Activated CD4-positive, CD25-positive, alpha-beta regulatory T cell treated with anti-CD3 and anti-CD28 coated beads, Interleukin-2, amount 50 U/mL, for 16 hours (primary cell): ENCODE data around the gene NCAM2.

Experiments
- DNase-seq: peaks from one replicate; pipeline ENCODE4 v3.0.0-alpha.2; 2020; ENCODE audit warnings: low read depth, low spot score

The NCAM2 gene

DNA sequence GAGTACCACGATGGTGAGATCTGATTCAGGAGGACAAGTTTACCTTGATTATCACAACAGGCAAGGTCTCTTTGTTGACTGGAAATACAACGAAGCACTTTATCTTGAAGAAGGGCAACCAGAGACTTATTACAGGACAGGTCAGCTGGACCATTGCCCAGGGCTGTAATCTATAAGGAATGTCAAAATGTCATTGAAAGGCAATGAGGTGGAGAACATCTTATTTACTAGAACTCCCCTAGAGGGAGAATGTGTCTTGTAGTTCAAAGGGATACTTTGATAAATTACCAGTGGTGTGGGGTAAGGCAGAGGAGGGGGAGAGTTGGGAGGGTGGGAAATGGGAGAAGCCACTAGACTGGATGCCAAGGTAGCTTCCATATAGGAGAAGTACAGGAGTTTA, 212.3 kb downstream of the NCAM2 start:
- DNase-seq, result no peak

DNA sequence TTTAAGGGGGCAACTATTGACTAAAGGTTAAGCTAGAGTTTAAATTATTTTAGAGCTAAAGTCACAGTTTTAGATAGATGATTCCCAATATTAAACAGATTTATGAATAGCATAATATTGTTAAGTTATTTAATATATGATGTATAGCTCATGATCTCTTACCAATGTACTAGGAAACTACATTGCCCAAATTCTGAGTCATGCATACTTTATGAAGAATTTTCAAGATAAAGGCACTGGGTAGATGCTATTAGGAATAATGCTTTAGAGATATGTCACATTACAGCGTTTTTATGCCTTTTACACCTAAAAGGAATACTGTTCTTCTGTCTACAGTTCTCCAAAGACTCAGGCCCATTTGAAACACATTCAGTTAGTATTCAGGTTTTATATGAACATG, 215.1 kb downstream of the NCAM2 start:
- no peak for DNase-seq

DNA sequence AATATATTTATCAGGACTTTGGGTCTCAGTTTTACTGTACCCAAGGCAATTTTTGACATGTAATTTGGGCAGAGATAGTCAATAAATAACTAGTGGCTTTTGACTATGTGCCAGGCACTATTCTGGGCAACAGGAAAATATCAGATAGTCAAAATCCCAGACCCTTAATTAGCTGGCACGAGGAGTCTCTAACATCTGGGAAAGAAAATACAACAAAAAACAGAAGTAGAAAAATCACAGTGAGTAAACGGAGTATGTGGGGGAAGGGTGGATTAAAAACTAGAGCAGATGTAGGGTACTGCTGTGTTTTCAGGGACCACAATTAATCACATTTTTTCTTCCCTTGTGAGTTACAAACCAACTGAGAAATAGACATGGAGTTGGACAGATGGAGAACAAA, 217.8 kb downstream of the NCAM2 start:
- DNase-seq, result no peak

DNA sequence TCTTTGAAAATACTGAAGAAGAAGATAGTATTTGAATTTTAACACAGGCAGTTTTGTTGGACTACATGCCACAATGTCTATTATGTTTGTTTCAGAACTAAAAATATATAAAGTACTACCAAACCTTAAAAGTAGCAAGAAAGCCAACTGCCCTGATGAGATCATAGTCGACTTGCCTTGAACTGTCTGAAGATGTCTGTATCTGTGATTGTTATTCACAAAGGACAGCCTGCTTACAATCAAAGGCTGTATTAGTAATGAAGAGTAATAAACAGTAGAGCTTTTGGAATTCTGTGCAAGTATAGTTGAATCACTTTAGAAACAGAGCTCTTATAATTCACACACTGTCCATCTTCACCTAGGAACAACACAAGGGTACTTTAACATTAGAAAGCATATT, 228.3 kb downstream of the NCAM2 start:
- no peak for DNase-seq

DNA sequence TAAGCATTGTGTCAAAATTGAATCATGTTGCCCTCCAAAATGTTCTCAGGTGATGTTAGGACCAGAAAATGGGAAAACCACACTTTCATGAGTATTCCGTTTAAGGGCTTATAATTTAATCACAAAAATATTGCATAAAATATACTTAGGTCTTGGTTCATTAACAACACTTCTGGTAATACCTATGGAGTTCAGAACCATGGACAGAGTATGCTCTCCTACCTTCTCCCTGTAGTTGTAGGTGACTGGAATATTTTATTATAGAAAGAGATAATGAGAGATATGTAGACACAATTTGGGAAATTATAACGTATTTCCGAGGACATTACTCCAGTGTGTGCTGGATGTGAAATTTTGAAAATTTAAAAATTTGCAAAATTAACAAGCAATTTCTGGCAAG, 232.5 kb downstream of the NCAM2 start:
- DNase-seq, result no peak

DNA sequence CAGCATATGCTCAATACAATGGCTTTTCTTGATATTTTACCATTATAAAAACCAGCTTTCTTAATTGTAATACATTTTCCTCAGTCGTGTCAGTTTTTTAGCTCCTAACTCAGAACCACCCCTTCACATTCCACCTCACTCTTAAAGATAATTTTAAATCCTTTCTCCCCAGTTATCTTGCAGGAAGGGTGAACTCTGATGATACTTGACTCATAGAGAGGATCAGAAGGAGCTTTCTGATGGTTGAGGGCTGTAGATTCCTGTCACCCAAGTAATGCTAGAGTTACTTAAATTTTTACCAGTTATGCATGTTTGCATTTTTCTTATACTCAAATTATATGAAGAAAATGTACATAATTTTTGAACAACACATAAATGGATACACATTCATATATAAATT, 233.7 kb downstream of the NCAM2 start:
- no peak for DNase-seq

DNA sequence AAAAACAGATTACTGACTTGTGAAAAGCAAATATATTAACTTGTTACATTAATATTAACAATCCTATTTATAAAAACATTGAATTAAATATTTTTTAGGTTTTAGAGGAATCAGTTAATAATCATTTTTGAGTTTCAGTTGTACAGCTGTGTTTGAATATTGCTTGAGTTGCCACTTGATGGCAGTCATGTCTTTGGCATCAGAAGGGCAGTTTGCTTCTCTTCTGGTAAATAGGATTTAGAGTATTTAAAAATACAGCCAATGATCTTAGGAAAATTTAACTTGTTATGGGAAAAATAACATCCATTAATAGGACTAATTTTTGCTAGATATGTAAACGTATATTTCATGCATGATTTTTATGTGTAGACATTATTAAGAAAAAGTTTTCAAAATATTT, 234.1 kb downstream of the NCAM2 start:
- DNase-seq, result no peak

DNA sequence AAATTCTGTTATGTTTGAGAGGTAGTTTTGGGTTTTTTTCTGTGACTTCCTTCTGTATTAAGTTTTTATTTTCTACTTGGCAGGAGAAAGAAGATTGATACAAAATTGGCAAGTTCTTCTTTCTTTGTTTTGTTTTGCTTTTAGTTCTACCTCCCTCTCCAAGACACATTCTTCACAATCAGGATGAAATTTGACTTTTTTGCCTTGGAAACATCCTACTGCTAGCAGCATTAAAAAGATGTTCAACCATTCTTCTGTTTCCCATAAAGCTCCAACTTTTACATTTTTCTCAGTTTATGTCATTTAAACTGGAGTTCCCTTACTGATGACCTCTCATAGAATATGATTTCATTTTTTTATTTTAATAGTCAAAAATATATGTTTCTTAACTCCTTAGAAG, 234.8 kb downstream of the NCAM2 start:
- DNase-seq, result no peak

DNA sequence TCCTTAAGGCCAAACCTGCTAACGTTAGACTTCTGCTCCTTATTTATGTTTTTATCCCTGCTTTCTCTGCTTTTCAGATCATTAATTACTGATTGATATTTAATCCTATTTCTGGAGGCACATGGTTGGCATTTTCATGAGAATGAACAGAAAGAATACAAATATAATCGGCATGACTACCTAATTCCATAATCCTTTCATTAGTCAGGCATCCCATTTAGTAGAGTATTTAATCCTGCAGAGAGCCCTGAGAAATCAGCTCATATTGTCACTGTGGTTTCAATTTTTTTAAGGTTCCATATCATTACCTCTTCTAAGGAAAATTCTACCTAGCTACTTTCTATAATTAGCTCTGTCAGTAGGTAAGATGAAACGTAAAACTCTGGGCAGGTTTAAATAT, 238.8 kb downstream of the NCAM2 start:
- DNase-seq, result no peak

DNA sequence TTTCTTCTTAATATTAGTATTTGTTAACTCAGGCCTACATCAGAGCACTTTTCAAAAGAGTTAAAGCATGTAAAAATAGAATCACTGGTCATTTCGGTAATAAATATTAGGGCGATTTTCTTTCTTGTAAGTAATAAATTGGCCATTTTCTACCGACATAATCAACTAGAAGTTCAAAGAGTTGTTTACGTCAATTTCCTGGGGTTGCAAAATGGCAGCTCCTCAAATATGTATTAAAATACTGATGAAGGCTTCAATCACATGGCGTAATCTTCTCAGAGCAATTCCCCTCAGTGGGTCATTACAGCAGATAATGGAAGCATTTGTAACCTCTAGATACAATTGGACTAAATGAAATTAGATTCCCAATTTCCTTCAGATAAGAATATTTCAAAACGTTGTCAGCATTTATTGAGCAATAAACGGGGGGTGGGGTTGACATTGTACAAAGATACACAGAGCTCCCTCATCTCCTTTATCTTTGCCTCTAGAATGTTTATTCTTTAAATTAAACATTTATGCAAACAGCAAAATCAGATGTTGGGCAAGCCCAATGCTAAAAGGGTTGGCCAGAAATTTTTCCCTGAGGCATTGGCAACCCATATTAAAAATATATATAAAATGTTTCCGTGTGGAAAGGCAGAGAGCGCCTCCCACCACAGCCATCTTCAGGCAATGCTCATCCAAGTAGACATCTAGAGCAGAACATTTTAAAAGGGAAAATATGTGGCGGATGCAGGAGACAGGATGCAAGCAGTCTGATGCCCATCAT, 240.6 kb downstream of the NCAM2 start:
- DNase-seq, result no peak

DNA sequence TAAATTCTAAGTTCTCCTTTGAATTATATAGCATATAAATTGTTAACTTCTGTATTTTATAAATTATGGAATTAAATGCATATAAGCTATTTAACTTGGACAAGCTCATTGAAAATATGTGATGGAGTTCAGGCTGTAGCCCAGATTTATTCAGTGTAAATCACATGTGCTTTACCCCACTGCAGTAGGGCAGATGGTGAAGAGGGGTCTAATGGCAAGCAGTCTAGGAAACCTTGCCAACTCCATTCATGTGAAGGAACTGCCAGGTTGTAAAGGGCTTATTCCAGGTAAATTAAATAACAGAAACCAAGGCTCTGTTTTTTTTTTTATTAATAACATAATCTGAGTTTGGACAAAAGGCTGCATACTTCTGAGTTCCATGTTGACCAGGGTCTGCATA, 243.2 kb downstream of the NCAM2 start:
- no peak for DNase-seq

DNA sequence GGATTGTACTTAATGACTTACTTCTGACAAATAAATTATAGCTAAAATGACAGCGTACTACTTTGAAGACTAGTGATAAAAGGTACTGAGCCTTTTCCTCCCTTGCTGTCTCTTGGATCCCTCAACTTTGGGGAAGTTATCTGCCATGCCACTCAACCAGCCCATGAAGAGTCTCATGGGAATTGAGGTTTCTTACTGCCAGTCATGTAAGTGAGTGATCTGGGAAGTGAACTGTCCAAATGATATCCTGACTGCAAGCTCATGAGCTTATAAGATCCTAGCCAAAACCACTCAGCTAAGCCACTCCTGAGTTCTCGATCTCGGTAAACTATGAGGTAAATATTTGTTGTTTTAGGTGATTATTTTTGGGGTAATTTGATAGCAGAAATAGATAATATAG, 247.8 kb downstream of the NCAM2 start:
- no peak for DNase-seq

DNA sequence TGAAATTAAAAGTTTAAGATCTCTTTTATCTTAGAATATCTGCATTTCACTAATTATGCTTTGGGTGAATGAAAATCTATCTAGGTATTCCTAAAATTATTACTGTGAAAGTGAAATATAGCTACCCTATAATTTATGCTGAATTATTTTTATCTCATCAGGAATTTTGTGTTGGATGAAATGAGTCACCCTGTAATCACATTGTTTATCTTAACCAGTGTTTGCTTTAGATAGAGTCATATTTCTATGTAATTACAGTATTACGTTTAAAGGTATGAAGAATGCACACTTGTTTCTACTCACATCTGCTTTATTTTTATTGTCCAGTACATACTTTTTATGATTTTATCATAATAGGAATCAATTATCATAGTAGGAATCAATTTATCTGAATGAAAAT, 249.2 kb downstream of the NCAM2 start:
- DNase-seq, result no peak

DNA sequence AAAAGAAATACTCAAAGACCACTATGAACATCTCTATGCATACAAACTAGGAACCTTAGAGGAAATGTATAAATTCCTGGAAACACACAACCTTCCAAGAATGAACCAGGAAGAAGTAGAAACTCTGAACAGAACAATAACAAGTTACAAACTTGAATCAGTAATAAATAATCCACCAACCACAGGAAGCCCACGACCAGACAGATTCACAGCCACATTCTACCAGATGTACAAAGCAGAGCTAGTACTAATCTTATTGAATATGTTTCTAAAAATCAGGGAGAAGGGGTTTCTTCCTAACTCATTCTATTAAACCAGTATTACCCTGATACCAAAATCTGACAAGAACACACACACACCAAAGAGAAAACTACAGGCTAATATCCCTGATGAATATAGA, 263.8 kb downstream of the NCAM2 start:
- no peak for DNase-seq

DNA sequence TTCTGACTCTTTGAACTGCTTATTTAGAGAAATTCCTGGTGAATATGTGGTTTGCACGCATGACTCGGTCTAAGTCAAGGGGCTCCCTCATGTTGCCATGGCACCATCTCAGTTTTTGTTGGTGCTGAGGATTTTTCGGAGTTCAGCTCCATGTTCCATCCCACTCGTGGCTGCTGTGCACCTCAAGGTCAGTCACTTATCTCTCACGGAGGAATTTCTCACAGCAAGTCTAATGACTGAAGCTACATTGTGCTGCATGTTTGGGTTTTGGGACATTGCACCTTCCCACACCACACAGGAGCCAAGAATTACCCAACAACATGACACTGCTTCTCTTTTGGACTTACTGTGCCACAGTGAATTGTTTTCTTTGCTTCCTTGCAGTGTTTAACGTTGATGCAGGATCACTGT, 269.9 kb downstream of the NCAM2 start:
- DNase-seq, result no peak

DNA sequence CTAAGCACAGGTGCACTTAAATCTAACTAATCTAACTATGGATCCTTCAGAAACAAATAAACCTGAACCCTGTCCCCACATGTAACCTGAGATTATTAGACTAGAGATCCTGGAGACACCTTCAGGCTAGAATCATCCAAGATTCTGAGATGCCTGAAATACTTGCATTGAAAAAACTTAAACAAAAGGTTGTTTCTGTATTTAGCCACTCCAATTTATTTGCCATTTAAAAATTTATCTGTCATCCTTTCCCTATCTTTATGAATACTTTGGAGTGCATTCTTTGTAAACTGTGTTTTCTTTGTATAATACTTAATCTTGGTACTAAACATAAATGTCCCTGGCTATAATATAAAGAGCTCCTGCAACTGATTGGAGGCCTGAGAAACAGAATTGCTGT, 270.7 kb downstream of the NCAM2 start:
- no peak for DNase-seq

DNA sequence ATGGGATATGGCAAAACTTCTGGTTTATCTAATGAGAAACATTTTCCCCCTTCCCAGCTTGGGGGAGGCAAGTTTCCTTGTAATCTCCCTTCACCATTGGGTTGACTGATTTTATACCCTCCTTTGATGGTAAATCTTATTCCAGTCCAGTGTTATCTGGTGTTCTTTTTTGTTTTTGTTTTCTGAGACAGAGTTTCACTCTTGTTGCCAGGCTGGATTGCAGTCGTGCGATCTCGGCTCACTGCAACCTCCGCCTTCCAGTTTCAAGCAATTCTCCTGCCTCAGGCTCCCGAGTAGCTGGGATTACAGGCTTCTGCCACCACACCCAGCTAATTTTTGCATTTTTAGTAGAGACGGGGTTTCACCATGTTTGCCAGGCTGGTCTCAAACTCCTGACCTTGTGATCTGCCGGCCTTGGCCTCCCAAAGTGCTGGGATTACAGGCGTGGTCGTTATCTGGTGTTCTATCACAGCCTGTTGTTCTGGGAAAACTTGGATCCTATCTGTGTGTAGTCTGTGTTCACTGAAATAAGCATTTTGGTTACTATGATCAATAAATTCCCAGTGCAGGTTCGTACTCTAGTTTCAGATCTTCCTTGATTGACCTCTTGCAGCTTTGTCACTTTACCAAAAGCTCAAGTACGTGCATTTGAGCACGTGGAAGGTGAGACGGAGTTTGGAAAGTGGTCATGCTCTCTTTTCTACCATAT, 281.1 kb downstream of the NCAM2 start:
- no peak for DNase-seq

DNA sequence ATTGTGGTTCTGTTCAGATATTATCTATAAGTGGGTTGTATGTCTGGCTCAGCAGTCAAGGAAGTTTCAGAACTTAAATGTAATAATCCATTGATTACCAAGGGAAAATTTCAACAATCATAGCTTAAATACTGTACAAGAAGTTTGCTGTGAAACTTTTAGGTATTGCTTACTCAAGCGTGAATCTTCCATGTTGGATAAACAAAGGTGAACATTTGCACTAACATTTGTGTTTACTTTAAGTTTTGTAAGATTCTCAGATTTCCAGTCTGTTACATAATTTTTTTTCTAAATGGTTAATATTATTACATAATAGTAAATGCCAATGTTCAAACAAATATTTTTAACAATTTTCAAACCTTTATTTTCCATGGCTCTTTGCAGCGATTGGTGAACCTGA, 285.6 kb downstream of the NCAM2 start:
- no peak for DNase-seq

DNA sequence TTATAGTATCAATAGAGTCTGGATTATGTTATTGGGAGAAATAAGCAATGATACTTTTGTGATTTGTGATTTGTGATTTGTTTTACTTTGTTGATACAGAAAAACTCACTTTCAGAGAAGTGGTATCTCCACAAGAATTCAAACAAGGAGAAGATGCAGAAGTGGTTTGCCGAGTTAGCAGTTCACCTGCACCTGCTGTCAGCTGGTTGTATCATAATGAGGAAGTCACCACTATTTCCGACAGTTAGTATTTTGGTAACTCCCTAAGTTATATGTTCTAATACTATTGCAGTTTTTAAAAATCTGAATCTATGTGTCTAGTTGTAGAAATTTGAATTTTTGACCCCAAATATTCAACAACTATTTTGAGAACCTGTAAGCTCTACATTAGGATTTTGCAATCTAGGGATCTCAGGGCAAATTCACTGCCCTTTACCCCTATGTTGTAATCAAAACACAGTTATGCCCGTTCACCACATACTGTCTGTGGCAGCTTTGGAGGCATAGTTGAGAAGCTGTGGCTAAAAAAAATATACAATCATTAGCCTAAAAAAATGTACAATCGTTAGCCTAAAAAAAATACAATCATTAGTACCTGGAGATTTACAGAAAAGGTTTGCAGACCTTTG, 288.1 kb downstream of the NCAM2 start:
- DNase-seq, result no peak

DNA sequence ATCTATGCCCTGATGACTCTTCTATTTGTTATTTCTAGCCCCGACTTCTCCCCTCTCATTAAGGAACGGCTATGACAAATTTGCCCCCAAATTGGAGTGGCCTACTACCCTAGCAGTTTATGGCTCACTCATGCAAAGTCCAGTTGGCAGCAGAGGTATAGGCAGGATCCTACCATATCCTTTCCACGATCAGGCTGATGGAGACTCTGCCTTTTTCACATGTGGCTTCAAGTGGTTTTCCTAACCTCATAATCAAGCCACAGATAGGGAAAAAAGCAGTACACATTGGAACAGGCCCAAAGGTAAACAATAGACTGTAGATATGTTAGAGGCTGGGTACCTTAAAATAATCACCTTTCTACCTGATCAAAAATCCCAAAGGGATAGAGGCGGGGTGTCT, 292.5 kb downstream of the NCAM2 start:
- no peak for DNase-seq

DNA sequence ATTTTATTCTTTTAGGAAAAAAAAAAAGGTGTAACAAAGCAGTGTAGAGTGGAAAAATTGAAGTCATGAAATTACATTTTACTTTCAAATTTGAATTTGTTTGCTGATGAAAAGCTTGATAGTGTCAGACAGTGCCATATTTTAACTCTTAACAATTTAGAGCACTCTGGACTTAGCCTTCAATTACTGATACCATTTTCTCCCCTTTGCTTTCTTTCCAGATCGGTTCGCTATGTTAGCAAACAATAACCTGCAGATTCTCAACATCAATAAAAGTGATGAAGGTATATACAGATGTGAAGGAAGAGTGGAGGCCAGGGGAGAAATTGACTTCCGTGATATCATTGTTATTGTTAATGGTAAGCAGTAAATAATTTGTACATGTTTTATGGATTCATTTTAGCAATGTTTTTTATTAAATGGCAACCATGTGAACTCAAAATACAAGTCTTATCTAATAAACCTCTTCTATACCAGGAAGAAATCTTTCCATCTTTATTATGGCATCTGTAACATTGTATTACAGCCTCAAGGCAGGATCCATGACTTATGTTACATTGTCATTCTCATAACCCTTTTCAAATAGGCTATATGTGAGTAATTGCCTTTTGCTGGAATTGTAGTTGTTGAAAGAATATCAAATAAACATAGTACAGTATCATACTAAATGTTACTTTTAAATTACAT, 293.8 kb downstream of the NCAM2 start:
- no peak for DNase-seq

DNA sequence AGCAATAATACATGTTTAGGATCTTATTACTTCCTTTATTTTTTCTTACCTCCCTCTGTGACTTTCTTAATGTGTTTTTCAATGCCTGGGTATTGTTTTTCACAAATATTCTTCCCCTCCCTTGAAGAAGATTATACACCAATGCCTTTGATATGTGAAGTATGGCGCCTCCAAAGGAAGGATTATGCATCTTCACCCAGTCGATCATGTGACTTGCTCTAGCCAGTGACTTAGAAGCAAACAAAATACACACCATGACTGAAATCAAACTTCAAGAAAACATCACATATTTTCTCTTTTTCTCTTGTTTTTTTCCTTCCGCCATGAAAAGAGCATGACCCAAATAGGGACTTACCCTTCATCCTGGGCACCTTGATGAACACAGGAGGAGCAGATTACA, 297.1 kb downstream of the NCAM2 start:
- no peak for DNase-seq
